ENCODE data around the gene TCF21.

GRCh38 chr6:133863228-133863627 is 25.7 kb upstream of the TCF21 start:
- TF ChIP-seq CTCF (conservative IDR thresholded peaks at IDR 0.05; ENCODE audit: low read depth, low read length): no peak
- TF ChIP-seq EZH2 (IDR thresholded peaks at IDR 0.05; ENCODE audit: borderline replicate concordance, low read depth, low read length, poor library complexity, severe bottlenecking): no peak

All from A673 (cell line).